ENCODE results near the gene MYLK.

DNA sequence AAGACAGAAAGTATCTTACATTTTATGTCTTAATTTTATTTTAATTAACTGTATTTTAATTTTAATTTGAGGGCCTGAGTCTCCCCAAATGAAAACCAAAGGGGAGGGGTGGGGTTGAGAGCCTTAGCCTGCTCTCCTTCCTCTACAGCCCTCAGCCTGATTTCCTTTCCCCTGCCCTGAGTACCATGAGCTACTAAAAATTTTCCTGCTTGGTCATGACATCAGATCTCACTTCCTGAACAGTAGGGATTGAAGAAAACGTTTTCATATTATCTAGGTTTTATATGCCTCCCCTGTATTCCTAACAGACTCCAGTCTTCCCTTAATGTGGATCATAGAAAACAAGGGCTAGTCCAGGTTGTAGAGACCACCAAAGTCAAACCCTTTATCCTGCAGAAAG is 133.9 kb downstream of the MYLK start:
- TF ChIP-seq, protein P1, sequence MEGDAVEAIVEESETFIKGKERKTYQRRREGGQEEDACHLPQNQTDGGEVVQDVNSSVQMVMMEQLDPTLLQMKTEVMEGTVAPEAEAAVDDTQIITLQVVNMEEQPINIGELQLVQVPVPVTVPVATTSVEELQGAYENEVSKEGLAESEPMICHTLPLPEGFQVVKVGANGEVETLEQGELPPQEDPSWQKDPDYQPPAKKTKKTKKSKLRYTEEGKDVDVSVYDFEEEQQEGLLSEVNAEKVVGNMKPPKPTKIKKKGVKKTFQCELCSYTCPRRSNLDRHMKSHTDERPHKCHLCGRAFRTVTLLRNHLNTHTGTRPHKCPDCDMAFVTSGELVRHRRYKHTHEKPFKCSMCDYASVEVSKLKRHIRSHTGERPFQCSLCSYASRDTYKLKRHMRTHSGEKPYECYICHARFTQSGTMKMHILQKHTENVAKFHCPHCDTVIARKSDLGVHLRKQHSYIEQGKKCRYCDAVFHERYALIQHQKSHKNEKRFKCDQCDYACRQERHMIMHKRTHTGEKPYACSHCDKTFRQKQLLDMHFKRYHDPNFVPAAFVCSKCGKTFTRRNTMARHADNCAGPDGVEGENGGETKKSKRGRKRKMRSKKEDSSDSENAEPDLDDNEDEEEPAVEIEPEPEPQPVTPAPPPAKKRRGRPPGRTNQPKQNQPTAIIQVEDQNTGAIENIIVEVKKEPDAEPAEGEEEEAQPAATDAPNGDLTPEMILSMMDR (IDR thresholded peaks at IDR 0.05), result no peak
- TF ChIP-seq POLR2A (IDR thresholded peaks at IDR 0.05), result no peak

All from suprapubic skin (tissue), 3 donors.